IMR-90 (cell line): ENCODE data around the gene SMCP.

Experiments used
- BHLHE40 ChIP-seq: fragments of 150-350 bp; IDR thresholded peaks from 2 replicates; pipeline ENCODE4 v1.6.1; 2016; ENCODE audit warnings: mild to moderate bottlenecking, low read depth, low read length
- CTCF ChIP-seq: conservative IDR thresholded peaks from 2 replicates; pipeline ENCODE4 v1.5.1; 2012; ENCODE audit warnings: mild to moderate bottlenecking, low read depth, low read length, improper control_type of control experiment
- FOS ChIP-seq: fragments of 150-350 bp; IDR thresholded peaks from 2 replicates; pipeline ENCODE4 v1.6.1; 2016; ENCODE audit warnings: low read depth, low read length
- POLR2A ChIP-seq: IDR thresholded peaks from 2 replicates; pipeline ENCODE4 v1.6.1; 2012; ENCODE audit warnings: mild to moderate bottlenecking, low read depth, low read length

DNA sequence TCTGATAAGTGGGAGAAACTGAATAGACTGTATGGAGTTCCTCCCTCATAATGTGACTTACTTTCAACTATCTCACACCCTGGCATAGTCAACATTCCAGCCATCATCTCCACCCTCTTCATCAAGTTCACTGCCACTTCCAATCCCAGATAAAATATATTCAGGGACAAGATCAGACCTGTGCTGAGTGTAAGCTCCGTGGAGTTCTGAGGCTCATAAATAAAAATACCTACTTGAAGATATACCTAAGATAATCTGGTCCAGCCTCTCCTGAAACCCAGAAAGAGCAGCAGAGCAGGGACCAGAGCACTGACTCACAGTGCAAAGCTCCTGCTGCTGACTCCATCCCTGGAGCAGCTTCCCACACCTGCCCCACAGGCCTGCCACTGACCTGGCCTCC lies 20.1 kb upstream of the SMCP start:
- TF ChIP-seq CTCF (no peak), POLR2A (no peak), BHLHE40 (no peak), FOS (no peak)
